Neural progenitor cell (in vitro differentiated cells): ENCODE data around the gene DENND5B. TPM values are rescaled to one million over a fixed set of nuclear protein-coding genes. Genes with fewer than 3 reads are reported as not detected.

Experiments used
- DNase-seq: peaks from one replicate; pipeline ENCODE4 v3.0.0-alpha.2; 2016; ENCODE audit warnings: low spot score
- H2AFZ ChIP-seq: fragments of 200-600 bp; sonication (generic); replicated peaks from 2 replicates; pipeline ENCODE4 v1.6.1; 2016; ENCODE audit warnings: antibody characterized with exemption
- H3F3A ChIP-seq: fragments of 200-600 bp; sonication (generic); 2 replicates; pipeline ENCODE4 v1.6.1; 2016; ENCODE audit warnings: antibody characterized with exemption, low read depth
- H3K27ac ChIP-seq: fragments of 200-600 bp; sonication (generic); 2 replicates; pipeline ENCODE4 v1.5.1; 2016; ENCODE audit warnings: mild to moderate bottlenecking
- H3K27me3 ChIP-seq: fragments of 200-600 bp; sonication (generic); 2 replicates; pipeline ENCODE4 v1.6.1; 2016; ENCODE audit warnings: mild to moderate bottlenecking, moderate library complexity
- H3K36me3 ChIP-seq: fragments of 200-600 bp; sonication (generic); 2 replicates; pipeline ENCODE4 v1.5.1; 2016
- H3K4me1 ChIP-seq: fragments of 200-600 bp; sonication (generic); 2 replicates; pipeline ENCODE4 v1.6.1; 2016; ENCODE audit warnings: mixed run types
- H3K4me2 ChIP-seq: fragments of 200-600 bp; sonication (generic); 2 replicates; pipeline ENCODE4 v1.6.1; 2016
- H3K4me3 ChIP-seq: fragments of 200-600 bp; sonication (generic); 2 replicates; pipeline ENCODE4 v1.5.1; 2016
- H3K79me2 ChIP-seq: fragments of 200-600 bp; sonication (generic); 2 replicates; pipeline ENCODE4 v1.6.1; 2016; ENCODE audit warnings: low read depth
- H3K9ac ChIP-seq: fragments of 200-600 bp; sonication (generic); 2 replicates; pipeline ENCODE4 v1.6.1; 2016
- H3K9me3 ChIP-seq: fragments of 200-600 bp; sonication (generic); 2 replicates; pipeline ENCODE4 v1.5.1; 2016; ENCODE audit warnings: low read depth
- H4K20me1 ChIP-seq: fragments of 200-600 bp; sonication (generic); 2 replicates; pipeline ENCODE4 v1.6.1; 2016; ENCODE audit warnings: low read depth
- H3K27ac Mint-ChIP-seq: 3 replicates; pipeline ENCODE4 v1.8.0; 2021; ENCODE audit warnings: mixed read lengths
- H3K27me3 Mint-ChIP-seq: 2 replicates; pipeline ENCODE4 v1.8.0; 2022; ENCODE audit warnings: low read depth, mild to moderate bottlenecking, inconsistent platforms, moderate library complexity, mixed read lengths; ENCODE audit not compliant: insufficient read depth
- H3K36me3 Mint-ChIP-seq: 3 replicates; pipeline ENCODE4 v1.8.0; 2021; ENCODE audit warnings: mixed read lengths
- H3K4me1 Mint-ChIP-seq: 3 replicates; pipeline ENCODE4 v1.8.0; 2021; ENCODE audit warnings: mixed read lengths
- H3K4me3 Mint-ChIP-seq: 3 replicates; pipeline ENCODE4 v1.8.0; 2021; ENCODE audit warnings: mild to moderate bottlenecking, moderate library complexity, mixed read lengths
- H3K9me3 Mint-ChIP-seq: 3 replicates; pipeline ENCODE4 v1.8.0; 2020; ENCODE audit warnings: mixed read lengths
- CTCF ChIP-seq: fragments of 200-600 bp; sonication (generic); IDR thresholded peaks from 2 replicates; pipeline ENCODE4 v1.5.1; 2017; ENCODE audit warnings: antibody characterized with exemption, mild to moderate bottlenecking
- EZH2 ChIP-seq: fragments of 200-600 bp; sonication (generic); IDR thresholded peaks from 2 replicates; pipeline ENCODE4 v1.6.1; 2017; ENCODE audit warnings: antibody characterized with exemption, mild to moderate bottlenecking, moderate library complexity
- EZH2phosphoT487 ChIP-seq: fragments of 200-600 bp; sonication (generic); IDR thresholded peaks from 2 replicates; pipeline ENCODE4 v1.6.1; 2017; ENCODE audit warnings: antibody characterized with exemption
- total RNA-seq: library from RNA; depleted of rRNA; stranded (reverse); fragments of >200 nt; gene quantifications from 2 replicates; pipeline ENCODE4 v1.2.3, GENCODE V29; 2015; ENCODE audit warnings: low replicate concordance

The DENND5B gene
- total RNA-seq, 1 donor from 2014 or later = 24.2 TPM

GRCh38 chr12:31491241-31491794, 99.6 kb downstream of the DENND5B start:
- no peak overlapping the region for H3K4me3 Mint-ChIP-seq

GRCh38 chr12:31488737-31489338, 102.1 kb downstream of the DENND5B start:
- H3K4me3 Mint-ChIP-seq = no peak overlapping the region
- H3K27me3 Mint-ChIP-seq = no peaks in the 10 kb centered on the region
- Histone ChIP-seq H3K27ac (no peak overlapping the region), H3K4me3 (no peak overlapping the region), H3K9ac (no peak overlapping the region), H3K4me2 (no peak overlapping the region), H3K9me3 (no peaks in the 10 kb centered on the region), H3K36me3 (no peaks in the 10 kb centered on the region), H3K27me3 (no peaks in the 10 kb centered on the region), H3K4me1 (peaks cover 8% of the 10 kb centered on the region), H4K20me1 (peaks cover 4% of the 10 kb centered on the region), H2AFZ (no peak overlapping the region), H3F3A (no peaks in the 10 kb centered on the region), H3K79me2 (no peaks in the 10 kb centered on the region)
- no peak for DNase-seq
- TF ChIP-seq EZH2phosphoT487 (no peak), EZH2 (no peak), CTCF (no peak)
- peaks cover 25% of the 10 kb centered on the region for H3K4me1 Mint-ChIP-seq
- no peak overlapping the region for H3K27ac Mint-ChIP-seq
- no peaks in the 10 kb centered on the region for H3K9me3 Mint-ChIP-seq
- peaks cover 17% of the 10 kb centered on the region for H3K36me3 Mint-ChIP-seq

More at GRCh38 chr12:31491241-31491794, 99.6 kb downstream of the DENND5B start:
- no peaks in the 10 kb centered on the region for H3F3A ChIP-seq
- H3K4me1 Mint-ChIP-seq = peaks cover 12% of the 10 kb centered on the region
- H3K36me3 ChIP-seq = no peaks in the 10 kb centered on the region
- H3K36me3 Mint-ChIP-seq = peaks cover 23% of the 10 kb centered on the region
- no peaks in the 10 kb centered on the region for H3K79me2 ChIP-seq
- H3K9me3 Mint-ChIP-seq = no peaks in the 10 kb centered on the region
- H3K4me3 ChIP-seq = no peak overlapping the region
- H3K27me3 ChIP-seq = no peaks in the 10 kb centered on the region
- H3K27ac ChIP-seq = no peak overlapping the region
- H3K4me1 ChIP-seq = no peaks in the 10 kb centered on the region
- no peak overlapping the region for H3K4me2 ChIP-seq
- no peaks in the 10 kb centered on the region for H4K20me1 ChIP-seq
- H3K9me3 ChIP-seq = no peaks in the 10 kb centered on the region
- no peaks in the 10 kb centered on the region for H3K27me3 Mint-ChIP-seq
- DNase-seq = no peak
- no peak for TF ChIP-seq EZH2phosphoT487
- no peak for TF ChIP-seq CTCF
- TF ChIP-seq EZH2 = no peak
- H3K27ac Mint-ChIP-seq = no peak overlapping the region
- H2AFZ ChIP-seq = no peak overlapping the region
- no peak overlapping the region for H3K9ac ChIP-seq

- Histone ChIP-seq H3K27me3 (no peaks in the 10 kb centered on the region), H3K36me3 (no peaks in the 10 kb centered on the region), H3K27ac (no peak overlapping the region), H3F3A (no peaks in the 10 kb centered on the region), H3K9me3 (no peaks in the 10 kb centered on the region), H3K79me2 (no peaks in the 10 kb centered on the region), H3K4me2 (no peak overlapping the region), H3K4me3 (no peak overlapping the region), H2AFZ (no peak overlapping the region), H4K20me1 (peaks cover 4% of the 10 kb centered on the region), H3K4me1 (peaks cover 8% of the 10 kb centered on the region), H3K9ac (no peak overlapping the region)
- Mint-ChIP-seq H3K4me1 (peaks cover 14% of the 10 kb centered on the region), H3K9me3 (no peaks in the 10 kb centered on the region), H3K27me3 (no peaks in the 10 kb centered on the region), H3K36me3 (peaks cover 13% of the 10 kb centered on the region), H3K4me3 (no peak overlapping the region), H3K27ac (no peak overlapping the region)
- no peak for TF ChIP-seq CTCF
- TF ChIP-seq EZH2phosphoT487 = no peak
- no peak for TF ChIP-seq EZH2
- no peak for DNase-seq
Measured at GRCh38 chr12:31485571-31485970, 105.4 kb downstream of the DENND5B start.
